T-helper 17 cell (primary cell): ENCODE results near the gene GZMB. TPM values are rescaled to one million over a fixed set of nuclear protein-coding genes. Genes with fewer than 3 reads are reported as not detected.
"Not testable (repeated sequence)": the region's sequence is repeated elsewhere in the genome, so short reads cannot be mapped to it uniquely, and the experiment has no call there.

ENCODE experiments used
- ATAC-seq: fragments of 150-1000 bp; cut with Tn5 transposase; 2 replicates; pipeline ENCODE4 v1.10.0; 2021; ENCODE audit warnings: mild to moderate bottlenecking, moderate library complexity
- DNase-seq, 3 donors: peaks; one replicate each; pipeline versions ENCODE4 v3.0.0 to v3.0.0-alpha.2; 2020 to 2021
- H3K9me3 ChIP-seq: one replicate; pipeline ENCODE4 v1.7.0; 2013; ENCODE audit warnings: low read length, mild to moderate bottlenecking; ENCODE audit not compliant: control insufficient read depth, poor library complexity, severe bottlenecking
- H3K27ac Mint-ChIP-seq: one replicate; pipeline ENCODE4 v1.8.0; 2022; ENCODE audit warnings: mild to moderate bottlenecking, moderate library complexity, mixed read lengths
- H3K27me3 Mint-ChIP-seq: one replicate; pipeline ENCODE4 v1.8.0; 2022; ENCODE audit warnings: mixed read lengths
- H3K36me3 Mint-ChIP-seq: one replicate; pipeline ENCODE4 v1.8.0; 2022; ENCODE audit warnings: low read depth, mixed read lengths
- H3K4me1 Mint-ChIP-seq: one replicate; pipeline ENCODE4 v1.8.0; 2022; ENCODE audit warnings: mild to moderate bottlenecking, mixed read lengths
- H3K4me3 Mint-ChIP-seq: one replicate; pipeline ENCODE4 v1.8.0; 2022; ENCODE audit warnings: mild to moderate bottlenecking, moderate library complexity, mixed read lengths
- total RNA-seq, 4 donors: library from RNA in 2 of 4; stranded (reverse) in 2 of 4; gene quantifications; one replicate each; pipeline ENCODE4 v1.2.3 and lab custom pipeline; 2022 to 2026

Gene GZMB
- total RNA-seq, 2 donors from 2014 or later, result 0.82 TPM; not detected in 1

DNA sequence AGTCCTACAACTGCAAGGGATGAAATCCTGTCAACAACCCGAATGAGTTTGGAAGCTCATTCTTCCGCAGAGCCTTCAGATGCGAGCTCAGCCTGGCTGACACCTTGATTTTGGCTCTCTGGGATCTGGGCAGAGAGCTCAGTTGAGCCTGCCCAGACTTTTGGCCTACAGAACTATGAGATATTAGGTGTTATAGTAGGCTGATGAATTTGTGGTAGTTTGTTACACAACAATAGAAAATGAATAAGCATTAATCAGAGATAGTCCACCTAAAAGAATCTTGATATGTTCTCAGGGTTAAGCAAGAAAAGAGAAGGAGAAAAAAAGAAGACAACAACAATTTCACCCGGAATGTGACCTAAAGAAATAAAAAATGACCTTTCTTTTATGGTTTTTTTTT lies 30.4 kb upstream of the GZMB start:
- ATAC-seq, result no peak
- H3K27me3 Mint-ChIP-seq, result peaks cover 10% of the 10 kb centered on the region
- no peak overlapping the region for H3K4me3 Mint-ChIP-seq
- DNase-seq, result no peak
- peaks cover 5% of the 10 kb centered on the region for H3K4me1 Mint-ChIP-seq
- H3K9me3 ChIP-seq, result no peaks in the 10 kb centered on the region
- H3K36me3 Mint-ChIP-seq, result peaks cover 5% of the 10 kb centered on the region
- no peak overlapping the region for H3K27ac Mint-ChIP-seq

DNA sequence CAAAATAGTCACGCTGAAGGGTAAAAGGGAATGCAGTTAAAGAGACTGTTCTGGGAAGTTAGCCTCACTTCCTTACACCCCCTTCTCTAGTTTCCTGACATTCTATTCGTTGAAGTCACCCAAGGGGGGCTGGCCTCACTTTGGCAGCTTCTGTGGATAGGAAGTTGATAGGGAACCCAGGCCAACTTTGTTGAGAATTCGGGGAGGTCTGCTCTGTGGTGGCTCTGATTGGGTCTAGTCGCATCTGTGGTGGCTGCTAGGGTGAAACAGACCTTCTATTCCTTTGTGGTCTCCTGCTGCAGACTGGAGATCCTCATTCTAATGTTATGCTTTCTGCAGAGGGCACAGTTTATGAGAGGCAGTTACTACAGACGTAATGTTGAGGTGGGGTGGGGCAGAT lies 28.8 kb upstream of the GZMB start:
- peaks cover 10% of the 10 kb centered on the region for H3K27me3 Mint-ChIP-seq
- no peak for ATAC-seq
- DNase-seq, result no peak
- peaks cover 3% of the 10 kb centered on the region for H3K36me3 Mint-ChIP-seq
- peaks cover 5% of the 10 kb centered on the region for H3K4me1 Mint-ChIP-seq
- no peak overlapping the region for H3K27ac Mint-ChIP-seq
- H3K4me3 Mint-ChIP-seq, result no peak overlapping the region
- H3K9me3 ChIP-seq, result no peaks in the 10 kb centered on the region

GRCh38 chr14:24659916-24660570 lies 26.1 kb upstream of the GZMB start:
- H3K4me1 Mint-ChIP-seq, result peaks cover 3% of the 10 kb centered on the region
- peaks cover 21% of the 10 kb centered on the region for H3K27me3 Mint-ChIP-seq
- ATAC-seq, result no peak
- H3K36me3 Mint-ChIP-seq, result no peaks in the 10 kb centered on the region
- H3K27ac Mint-ChIP-seq, result no peak overlapping the region
- no peaks in the 10 kb centered on the region for H3K9me3 ChIP-seq
- no peak overlapping the region for H3K4me3 Mint-ChIP-seq
- no peak for DNase-seq

DNA sequence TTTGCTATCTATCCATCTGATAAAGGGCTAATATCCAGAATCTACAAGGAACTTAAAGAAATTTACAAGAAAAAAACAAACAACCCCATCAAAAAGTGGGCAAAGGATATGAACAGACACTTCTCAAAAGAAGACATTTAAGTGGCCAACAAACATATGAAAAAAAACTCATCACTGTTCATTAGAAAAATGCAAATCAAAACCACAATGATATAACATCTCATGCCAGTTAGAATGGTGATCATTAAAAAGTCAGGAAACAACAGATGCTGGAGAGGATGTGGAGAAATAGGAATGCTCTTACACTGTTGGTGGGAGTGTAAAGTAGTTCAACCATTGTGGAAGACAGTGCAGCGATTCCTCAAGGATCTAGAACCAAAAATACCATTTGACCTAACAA lies 14.4 kb upstream of the GZMB start:
- not testable (repeated sequence) for H3K36me3 Mint-ChIP-seq, H3K4me3 Mint-ChIP-seq, DNase-seq, ATAC-seq, H3K9me3 ChIP-seq, H3K4me1 Mint-ChIP-seq, H3K27me3 Mint-ChIP-seq, H3K27ac Mint-ChIP-seq

- H3K4me3 Mint-ChIP-seq, result no peak overlapping the region
- DNase-seq (no peak), ATAC-seq (no peak)
- no peak overlapping the region for H3K27ac Mint-ChIP-seq
- no peaks in the 10 kb centered on the region for H3K4me1 Mint-ChIP-seq
- peaks cover 3% of the 10 kb centered on the region for H3K36me3 Mint-ChIP-seq
- H3K27me3 Mint-ChIP-seq, result peaks cover 23% of the 10 kb centered on the region
- no peaks in the 10 kb centered on the region for H3K9me3 ChIP-seq
These were observed 5.9 kb upstream of the GZMB start for GRCh38 chr14:24639905-24640304.

GRCh38 chr14:24639270-24639669 lies 5.3 kb upstream of the GZMB start:
- no peak overlapping the region for H3K27ac Mint-ChIP-seq
- no peak for ATAC-seq
- no peak overlapping the region for H3K4me3 Mint-ChIP-seq

DNA sequence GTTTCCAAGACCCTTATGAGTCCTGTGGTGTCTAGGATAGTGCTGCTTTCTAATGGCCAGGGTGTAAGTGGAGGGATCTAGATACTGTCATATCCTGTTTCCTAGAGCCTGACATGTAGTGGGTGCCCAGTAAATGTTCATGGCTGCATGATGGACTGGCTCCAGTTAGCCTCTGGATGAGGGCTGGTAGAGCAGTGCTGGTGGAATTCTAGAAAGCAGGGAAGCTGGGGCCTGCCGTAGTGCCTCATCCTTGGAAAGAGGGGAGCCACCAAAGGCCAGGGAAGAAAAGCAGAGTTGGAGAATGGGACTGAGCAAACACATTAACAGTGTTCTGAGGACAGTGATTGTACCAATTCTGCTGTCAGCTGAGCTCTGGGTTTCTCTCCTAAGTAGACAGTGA lies 637 bp downstream of the GZMB start:
- Mint-ChIP-seq H3K27ac (peak overlapping the region; percentile 43), H3K4me1 (peaks cover 4% of the 10 kb centered on the region), H3K4me3 (no peak overlapping the region), H3K36me3 (no peaks in the 10 kb centered on the region), H3K27me3 (peaks cover 10% of the 10 kb centered on the region)
- H3K9me3 ChIP-seq, result no peaks in the 10 kb centered on the region
- DNase-seq, result no peak
- ATAC-seq, result no peak

More at GRCh38 chr14:24639270-24639669, 5.3 kb upstream of the GZMB start:
- peaks cover 22% of the 10 kb centered on the region for H3K27me3 Mint-ChIP-seq
- H3K9me3 ChIP-seq, result no peaks in the 10 kb centered on the region
- peaks cover 3% of the 10 kb centered on the region for H3K36me3 Mint-ChIP-seq
- DNase-seq, result no peak
- H3K4me1 Mint-ChIP-seq, result no peaks in the 10 kb centered on the region

DNA sequence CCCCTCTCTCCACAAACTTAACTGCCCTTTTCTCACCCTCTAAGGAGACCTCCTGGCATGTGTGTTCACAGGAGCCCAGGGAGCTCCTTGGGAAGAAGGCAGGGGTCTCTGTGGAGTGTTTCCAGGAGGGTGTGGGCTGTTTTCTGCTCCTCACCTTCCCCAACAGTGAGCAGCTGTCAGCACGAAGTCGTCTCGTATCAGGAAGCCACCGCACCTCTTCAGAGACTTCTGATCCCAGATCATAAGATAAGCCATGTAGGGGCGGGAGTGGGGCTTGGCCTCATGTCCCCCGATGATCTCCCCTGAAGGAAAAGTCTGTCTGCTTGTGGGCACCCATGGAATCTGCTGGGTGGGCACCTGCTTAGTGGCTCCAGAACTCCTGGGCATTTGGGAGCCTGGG lies 1.2 kb downstream of the GZMB start:
- Mint-ChIP-seq H3K27me3 (peaks cover 12% of the 10 kb centered on the region), H3K36me3 (no peaks in the 10 kb centered on the region), H3K4me3 (no peak overlapping the region), H3K4me1 (peaks cover 4% of the 10 kb centered on the region), H3K27ac (peak overlapping the region; percentile 43)
- ATAC-seq (no peak), DNase-seq (no peak)
- H3K9me3 ChIP-seq, result no peaks in the 10 kb centered on the region

GRCh38 chr14:24632336-24632735 lies 1.7 kb downstream of the GZMB start:
- ATAC-seq (no peak), DNase-seq (no peak)
- no peak overlapping the region for H3K4me3 Mint-ChIP-seq
- peaks cover 16% of the 10 kb centered on the region for H3K27me3 Mint-ChIP-seq
- peaks cover 4% of the 10 kb centered on the region for H3K4me1 Mint-ChIP-seq
- H3K27ac Mint-ChIP-seq, result peak overlapping the region; percentile 43
- no peaks in the 10 kb centered on the region for H3K36me3 Mint-ChIP-seq
- no peaks in the 10 kb centered on the region for H3K9me3 ChIP-seq

DNA sequence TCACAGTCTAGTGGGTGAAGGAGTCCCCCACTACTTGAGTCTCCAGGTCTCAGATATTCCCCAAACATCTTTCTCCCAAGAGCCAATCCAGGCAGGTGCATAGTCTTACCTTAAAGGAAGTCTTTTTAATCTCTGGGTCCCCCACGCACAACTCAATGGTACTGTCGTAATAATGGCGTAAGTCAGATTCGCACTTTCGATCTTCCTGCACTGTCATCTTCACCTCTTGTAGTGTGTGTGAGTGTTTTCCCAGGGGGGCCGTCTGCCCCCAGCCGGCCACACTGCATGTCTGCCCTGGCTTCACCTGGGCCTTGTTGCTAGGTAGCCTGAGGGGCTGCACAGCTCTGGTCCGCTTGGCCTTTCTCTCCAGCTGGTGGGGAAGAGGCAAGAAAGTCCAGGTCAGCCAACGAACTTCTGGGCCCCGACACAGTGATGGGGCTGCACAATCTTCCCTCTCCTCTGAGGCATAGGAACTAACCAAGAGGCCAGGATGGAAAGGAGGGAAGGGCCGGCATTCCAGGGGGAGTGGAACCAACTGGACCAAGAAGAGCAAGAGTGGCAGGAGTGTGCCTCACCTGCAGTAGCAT lies 2.1 kb downstream of the GZMB start:
- Mint-ChIP-seq H3K27ac (no peak overlapping the region), H3K4me1 (peaks cover 4% of the 10 kb centered on the region), H3K4me3 (no peak overlapping the region), H3K27me3 (peaks cover 16% of the 10 kb centered on the region), H3K36me3 (no peaks in the 10 kb centered on the region)
- DNase-seq (no peak), ATAC-seq (no peak)
- H3K9me3 ChIP-seq, result no peaks in the 10 kb centered on the region

- Mint-ChIP-seq H3K27ac (no peak overlapping the region), H3K4me1 (peaks cover 4% of the 10 kb centered on the region), H3K4me3 (no peak overlapping the region), H3K36me3 (no peaks in the 10 kb centered on the region), H3K27me3 (peaks cover 16% of the 10 kb centered on the region)
- ATAC-seq, result no peak
- no peaks in the 10 kb centered on the region for H3K9me3 ChIP-seq
- DNase-seq, result no peak
These were observed 3.0 kb downstream of the GZMB start for GRCh38 chr14:24630872-24631477.

- no peaks in the 10 kb centered on the region for H3K9me3 ChIP-seq
- no peak overlapping the region for H3K27ac Mint-ChIP-seq
- no peak overlapping the region for H3K4me3 Mint-ChIP-seq
- DNase-seq (no peak), ATAC-seq (no peak)
- no peaks in the 10 kb centered on the region for H3K36me3 Mint-ChIP-seq
- peaks cover 4% of the 10 kb centered on the region for H3K4me1 Mint-ChIP-seq
- peaks cover 16% of the 10 kb centered on the region for H3K27me3 Mint-ChIP-seq
These were observed 3.7 kb downstream of the GZMB start for GRCh38 chr14:24630087-24630871.

GRCh38 chr14:24629521-24629920 lies 4.5 kb downstream of the GZMB start:
- Mint-ChIP-seq H3K27me3 (peaks cover 16% of the 10 kb centered on the region), H3K27ac (no peak overlapping the region), H3K4me3 (no peak overlapping the region), H3K36me3 (no peaks in the 10 kb centered on the region), H3K4me1 (peaks cover 4% of the 10 kb centered on the region)
- ATAC-seq (no peak), DNase-seq (no peak)
- no peaks in the 10 kb centered on the region for H3K9me3 ChIP-seq
